Stimulated activated CD8-positive, alpha-beta memory T cell treated with anti-CD3 and anti-CD28 coated beads, Interleukin-7, amount 100 ng/mL, for 24 hours (primary cell): ENCODE results near the gene SNHG17.
"Not testable (repeated sequence)": the region's sequence is repeated elsewhere in the genome, so short reads cannot be mapped to it uniquely, and the experiment has no call there.

Experiments used
- DNase-seq: peaks from one replicate; pipeline ENCODE4 v3.0.0-alpha.2; 2020; ENCODE audit warnings: low read depth

SNHG17 gene

DNA sequence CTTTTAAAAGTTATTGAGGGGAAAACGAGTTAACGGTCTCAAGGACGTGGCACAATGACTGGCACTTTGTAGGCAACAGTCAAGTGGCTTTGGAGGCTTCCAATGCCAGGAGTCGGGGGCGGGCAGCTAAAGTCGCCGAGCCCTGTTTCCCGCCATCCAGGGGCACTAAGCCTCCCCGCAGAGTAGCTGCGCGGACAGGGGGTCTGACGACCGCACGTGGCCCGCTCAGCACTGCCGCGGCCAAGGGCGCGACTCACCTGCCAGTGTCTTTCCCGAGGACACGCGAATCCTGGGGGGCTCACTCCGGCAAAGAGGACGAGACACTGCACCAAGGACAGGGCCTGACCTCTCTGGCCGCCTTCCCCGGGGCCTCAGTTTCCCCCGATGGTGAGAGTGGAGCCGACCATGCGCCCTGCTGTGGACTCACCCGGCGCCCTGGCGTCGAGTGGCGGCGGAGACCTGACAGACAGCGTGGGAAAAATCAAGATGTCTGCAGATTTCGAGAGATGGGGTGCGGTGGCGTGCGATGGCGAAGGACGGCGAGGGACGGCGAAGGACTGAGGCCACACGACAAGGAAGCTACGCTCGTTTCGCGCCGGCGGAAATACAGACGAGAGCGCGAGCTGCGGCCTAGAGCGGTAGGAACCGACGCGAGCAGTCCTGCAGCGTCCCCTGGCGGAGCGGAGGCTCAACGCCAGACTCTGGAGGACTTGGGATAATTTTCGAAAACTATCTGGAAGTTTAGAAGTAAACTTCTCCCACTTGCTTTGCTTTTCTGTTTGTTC, at the start of gene SNHG17:
TSS of gene SNHG17 (minus strand) at position 559 of the 785 bp plus-strand sequence.
- DNase-seq: peak; percentile 78

DNA sequence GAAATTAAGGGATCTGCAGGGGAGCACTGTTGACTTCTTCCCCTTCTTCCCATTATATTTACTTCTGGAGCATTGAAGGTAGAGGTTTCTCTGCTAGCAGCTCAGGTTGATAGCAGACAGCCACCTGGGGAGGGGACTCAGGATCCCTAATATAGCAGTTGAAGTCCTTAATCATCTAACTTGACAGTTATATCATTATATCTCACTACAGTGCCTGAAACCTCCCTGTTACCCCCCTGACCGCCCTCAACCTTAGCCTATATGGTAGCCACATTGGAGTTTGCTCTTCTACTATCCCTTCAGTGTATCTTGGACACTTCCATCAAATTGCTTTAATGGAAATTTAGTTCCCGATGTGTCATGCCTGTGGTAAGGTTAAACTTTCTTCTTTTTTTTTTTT, 44.5 kb upstream of the SNHG17 start:
- no peak for DNase-seq

DNA sequence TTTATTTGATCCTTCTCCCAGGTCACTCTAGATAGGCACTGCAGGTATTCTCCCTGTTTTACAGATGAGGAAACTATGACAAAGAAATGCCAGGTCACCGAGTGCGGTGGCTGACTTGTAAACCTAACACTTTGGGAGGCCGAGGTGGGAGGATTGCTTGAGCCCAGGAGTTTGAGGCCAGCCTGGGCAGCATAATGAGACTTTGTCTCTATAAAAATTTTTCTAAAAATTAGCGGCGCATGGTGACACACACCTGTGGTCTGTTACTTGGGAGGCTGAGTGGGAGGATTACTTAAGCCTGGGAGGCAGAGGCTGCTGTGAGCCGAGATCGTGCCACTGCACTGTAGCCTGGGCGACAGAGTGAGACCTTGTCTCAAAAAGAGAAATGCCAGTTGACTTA, 42.6 kb upstream of the SNHG17 start:
- DNase-seq: no peak

GRCh38 chr20:38473367-38473795, 38.3 kb upstream of the SNHG17 start:
- DNase-seq: no peak

GRCh38 chr20:38472513-38473366, 37.6 kb upstream of the SNHG17 start, which contains the start of gene RALGAPB:
Gene RALGAPB, plus strand, starts transcription at chr20:38472843. Its CDS starts 15,590 bp downstream, at chr20:38488433.
- DNase-seq: peak; percentile 92

GRCh38 chr20:38471987-38472512, 36.9 kb upstream of the SNHG17 start:
- no peak for DNase-seq

DNA sequence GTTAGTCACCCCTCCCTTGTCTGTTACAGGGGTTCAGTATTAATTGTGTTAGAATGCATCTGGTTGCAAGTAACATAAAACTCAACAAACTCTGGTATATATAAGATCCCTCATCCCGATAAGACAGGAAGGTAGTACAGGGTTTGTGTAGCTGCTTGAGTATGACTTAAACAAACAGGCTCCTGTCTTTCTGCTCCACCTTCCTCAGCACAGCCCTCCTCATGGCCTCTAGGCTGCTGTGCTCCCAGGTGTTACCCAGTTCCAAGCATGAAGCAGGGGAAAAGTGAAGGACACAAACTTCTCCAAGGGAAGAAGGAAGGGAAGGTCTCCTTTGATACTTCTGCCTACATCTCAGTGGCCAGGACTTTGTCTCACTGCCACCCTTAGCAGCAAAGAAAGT, 36.1 kb upstream of the SNHG17 start:
- DNase-seq: no peak

GRCh38 chr20:38466983-38467382, 31.9 kb upstream of the SNHG17 start:
- DNase-seq: no peak

- no peak for DNase-seq
These were observed 31.0 kb upstream of the SNHG17 start for GRCh38 chr20:38466171-38466570.

- DNase-seq: not testable (repeated sequence)
These were observed 26.4 kb upstream of the SNHG17 start for GRCh38 chr20:38461569-38461968.

GRCh38 chr20:38461167-38461566, 26.0 kb upstream of the SNHG17 start:
- DNase-seq: not testable (repeated sequence)

DNA sequence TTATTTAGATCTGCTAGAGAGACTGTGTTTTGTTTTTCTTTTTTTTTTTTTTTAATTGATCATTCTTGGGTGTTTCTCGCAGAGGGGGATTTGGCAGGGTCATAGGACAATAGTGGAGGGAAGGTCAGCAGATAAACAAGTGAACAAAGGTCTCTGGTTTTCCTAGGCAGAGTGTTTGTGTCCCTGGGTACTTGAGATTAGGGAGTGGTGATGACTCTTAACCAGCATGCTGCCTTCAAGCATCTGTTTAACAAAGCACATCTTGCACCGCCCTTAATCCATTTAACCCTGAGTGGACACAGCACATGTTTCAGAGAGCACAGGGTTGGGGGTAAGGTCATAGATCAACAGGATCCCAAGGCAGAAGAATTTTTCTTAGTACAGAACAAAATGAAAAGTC, 25.5 kb upstream of the SNHG17 start:
- DNase-seq: not testable (repeated sequence)

DNA sequence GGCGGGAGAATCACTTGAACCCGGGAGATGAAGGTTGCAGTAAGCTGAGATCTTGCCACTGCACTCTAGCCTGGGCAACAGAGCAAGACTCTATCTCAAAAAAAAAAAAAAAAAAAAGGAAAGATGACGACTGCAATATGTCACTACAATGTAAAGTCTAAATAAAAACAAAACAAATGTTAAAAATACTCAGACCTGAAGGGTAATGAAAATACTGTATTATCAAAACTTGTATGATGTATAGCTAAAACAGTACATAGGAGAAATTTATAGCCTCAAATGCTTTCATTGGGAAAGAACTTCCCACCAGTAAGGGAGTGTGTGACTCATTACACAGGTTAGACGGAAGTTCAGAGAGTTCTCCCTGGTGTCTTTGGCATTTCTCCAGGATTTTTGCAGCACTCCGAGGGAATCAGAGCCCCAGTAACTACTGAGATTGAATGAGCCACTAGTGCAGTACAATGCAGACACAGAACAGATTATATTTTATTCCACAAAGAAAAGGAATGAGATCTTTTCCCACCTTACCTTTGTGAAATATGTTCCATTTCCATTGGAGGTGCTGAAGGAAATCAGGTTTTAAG, 25.0 kb upstream of the SNHG17 start:
- DNase-seq: no peak

DNA sequence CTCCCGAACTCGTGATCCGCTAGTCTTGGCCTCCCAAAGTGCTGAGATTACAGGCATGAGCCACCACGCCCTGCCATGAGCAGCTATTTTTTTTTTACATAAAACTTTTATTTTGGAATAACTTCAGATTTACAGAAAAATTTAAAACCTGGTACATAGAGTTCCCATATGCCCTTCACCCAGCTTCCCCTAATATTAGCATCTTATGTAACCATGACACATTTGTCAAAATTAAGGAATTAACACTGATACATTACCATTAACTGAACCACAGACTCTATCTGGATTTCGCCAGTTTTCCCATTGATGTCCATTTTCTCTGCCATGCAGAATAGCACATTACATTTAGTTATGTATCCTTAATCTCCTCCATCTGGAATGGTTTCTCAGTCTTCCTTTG, 23.2 kb upstream of the SNHG17 start:
- DNase-seq: no peak

GRCh38 chr20:38454556-38455473, 19.7 kb upstream of the SNHG17 start:
- DNase-seq: no peak

GRCh38 chr20:38453941-38454340, 18.8 kb upstream of the SNHG17 start:
- no peak for DNase-seq

DNA sequence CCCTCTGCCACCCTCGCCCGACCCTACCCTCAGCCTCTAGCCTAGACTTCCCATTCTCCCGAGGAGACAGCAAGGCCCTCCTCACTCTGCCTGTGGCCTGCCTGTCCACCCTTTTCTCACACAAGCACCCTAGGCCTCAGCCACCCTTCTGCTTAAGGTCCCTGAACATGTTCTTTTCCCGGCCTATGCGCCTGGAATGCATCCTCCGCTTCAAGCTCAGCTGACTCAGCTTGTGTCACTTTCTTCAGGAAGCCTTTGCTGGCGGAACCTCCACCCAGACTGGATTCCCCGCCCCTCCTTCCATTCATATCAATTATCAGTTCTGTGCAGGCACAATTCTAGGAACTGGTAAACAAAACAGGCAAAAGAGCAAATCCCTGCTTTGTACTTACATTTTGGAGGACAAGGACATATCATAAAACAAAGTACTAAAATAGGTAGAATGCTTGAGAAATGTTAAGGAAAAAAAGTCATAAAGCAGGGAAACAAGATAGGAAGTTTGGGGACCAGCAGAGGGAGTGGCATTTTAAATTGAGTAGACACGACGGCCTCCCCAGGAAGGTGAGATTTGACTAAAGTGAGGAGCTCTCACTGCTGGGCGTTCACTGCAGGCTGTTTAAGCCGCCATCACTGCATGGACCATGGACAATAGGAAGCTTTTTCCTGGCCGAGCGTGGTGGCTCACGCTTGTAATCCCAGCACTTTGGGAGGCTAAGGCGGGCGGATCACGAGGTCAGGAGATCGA, 17.9 kb upstream of the SNHG17 start:
- DNase-seq: no peak

GRCh38 chr20:38450412-38450975, 15.4 kb upstream of the SNHG17 start:
- no peak for DNase-seq

DNA sequence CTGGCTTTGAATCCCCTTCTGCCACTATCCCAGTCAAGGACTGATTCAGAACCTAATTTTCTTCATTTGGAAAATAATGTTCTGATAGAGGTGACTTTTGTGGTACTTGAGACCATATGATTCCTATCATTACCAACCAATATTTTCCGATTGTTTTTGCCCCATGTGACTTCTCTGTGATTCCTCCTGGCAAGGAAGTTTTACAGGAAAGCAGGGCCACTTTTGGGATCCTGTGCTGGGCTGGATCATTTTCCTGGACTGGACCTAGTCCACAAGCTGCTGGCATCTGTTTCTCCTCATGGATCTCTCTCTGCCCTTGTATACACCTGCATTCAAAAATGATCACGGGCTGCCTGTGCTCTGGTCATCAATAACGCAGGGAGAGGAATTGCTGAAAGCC, 13.9 kb upstream of the SNHG17 start:
- no peak for DNase-seq
